AG04449 (cell line): ENCODE data around the gene KRTAP3-1.

ENCODE experiments used
- CTCF ChIA-PET: fragments of 350-600 bp; formaldehyde crosslinking; extraction: SDS; loops from one replicate; lab custom pipeline; 2021; ENCODE audit warnings: antibody characterized with exemption; lab: Yijun Ruan, JAX
- POLR2A ChIA-PET: fragments of 400-600, 350-600 bp; formaldehyde crosslinking; extraction: SDS; loops from one replicate; lab custom pipeline; 2020; ENCODE audit warnings: antibody characterized with exemption, inconsistent platforms; lab: Yijun Ruan, JAX
- DNase-seq: peaks from one replicate; pipeline ENCODE4 v3.0.0-alpha.2; 2010; ENCODE audit warnings: low read depth, low spot score
- H3K4me3 ChIP-seq: 2 replicates; pipeline ENCODE4 v1.5.1; 2011; ENCODE audit warnings: low read depth, mild to moderate bottlenecking, control low read depth, low read length
- TF ChIP-seq, protein P1 (sequence below): IDR thresholded peaks from one replicate; pipeline ENCODE4 v1.5.1; 2011; ENCODE audit warnings: mild to moderate bottlenecking, moderate library complexity, low read length, control low read depth, inconsistent platforms; ENCODE audit not compliant: insufficient read depth; ENCODE audit errors: missing control alignments

The KRTAP3-1 gene

DNA sequence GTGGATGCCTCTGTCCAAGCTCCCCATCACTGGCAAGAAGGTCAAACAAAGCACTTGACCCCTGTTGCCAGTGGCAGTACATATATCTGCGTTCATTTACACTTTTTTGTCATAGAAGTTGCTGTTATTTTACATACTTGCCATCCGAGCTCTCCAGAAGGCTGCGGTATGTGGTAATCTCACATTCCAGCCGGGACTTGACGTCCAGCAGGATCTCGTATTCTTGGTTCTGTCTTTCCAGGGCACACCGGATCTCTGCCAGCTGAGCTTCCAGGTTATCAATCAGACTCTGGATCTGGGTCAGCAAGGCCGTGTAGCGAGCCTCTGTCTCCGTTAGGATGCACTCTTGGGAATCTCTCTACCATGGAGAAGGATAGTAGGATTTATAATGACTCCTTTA lies 48.8 kb downstream of the KRTAP3-1 start:
- ChIA-PET CTCF (interaction anchor here (2.0 kb wide), 1 partner anchor 589 kb away, joined by 5 read pairs; no protein-coding TSS in a partner anchor), POLR2A (no interaction called here)
- TF ChIP-seq, protein P1, sequence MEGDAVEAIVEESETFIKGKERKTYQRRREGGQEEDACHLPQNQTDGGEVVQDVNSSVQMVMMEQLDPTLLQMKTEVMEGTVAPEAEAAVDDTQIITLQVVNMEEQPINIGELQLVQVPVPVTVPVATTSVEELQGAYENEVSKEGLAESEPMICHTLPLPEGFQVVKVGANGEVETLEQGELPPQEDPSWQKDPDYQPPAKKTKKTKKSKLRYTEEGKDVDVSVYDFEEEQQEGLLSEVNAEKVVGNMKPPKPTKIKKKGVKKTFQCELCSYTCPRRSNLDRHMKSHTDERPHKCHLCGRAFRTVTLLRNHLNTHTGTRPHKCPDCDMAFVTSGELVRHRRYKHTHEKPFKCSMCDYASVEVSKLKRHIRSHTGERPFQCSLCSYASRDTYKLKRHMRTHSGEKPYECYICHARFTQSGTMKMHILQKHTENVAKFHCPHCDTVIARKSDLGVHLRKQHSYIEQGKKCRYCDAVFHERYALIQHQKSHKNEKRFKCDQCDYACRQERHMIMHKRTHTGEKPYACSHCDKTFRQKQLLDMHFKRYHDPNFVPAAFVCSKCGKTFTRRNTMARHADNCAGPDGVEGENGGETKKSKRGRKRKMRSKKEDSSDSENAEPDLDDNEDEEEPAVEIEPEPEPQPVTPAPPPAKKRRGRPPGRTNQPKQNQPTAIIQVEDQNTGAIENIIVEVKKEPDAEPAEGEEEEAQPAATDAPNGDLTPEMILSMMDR = no peak
- DNase-seq = no peak
- no peak overlapping the region for H3K4me3 ChIP-seq
